ENCODE measurements around the gene HCN2. TPM values are rescaled to one million over a fixed set of nuclear protein-coding genes. Genes with fewer than 3 reads are reported as not detected.

HCN2 gene
- total and polyA plus RNA-seq, 9 of the 15 experiments (the other 6 are each of a cell fraction or from before 2014, with no cell fraction given): 0.29 to 4.2 (median 0.82) TPM; not detected in 2

- no peaks in the 10 kb centered on the region for H3K9me1 ChIP-seq (ENCODE audit: control insufficient read depth, insufficient read depth, low read length)
- no peak for ATAC-seq
Measured at GRCh38 chr19:647566-648284, 58.0 kb downstream of the HCN2 start.

GRCh38 chr19:648305-648704 is 58.6 kb downstream of the HCN2 start:
- no peak overlapping the region for H3K4me3 ChIP-seq
- H3K36me3 ChIP-seq (ENCODE audit: control insufficient read depth, insufficient read depth, low read length): peaks cover 81% of the 10 kb centered on the region; the same call in 2 of the 3 replicates
- intact Hi-C loops (cut with micrococcal nuclease) (no loop called here), in situ Hi-C loops (cut with MboI) (no loop called here)
- peak in 1 of 4 experiments; percentile 30 for DNase-seq (ENCODE audit: extremely low read depth in 1 of 4, low spot score in 3 of 4)
- peaks cover 14% of the 10 kb centered on the region for H3K79me2 ChIP-seq (ENCODE audit: control insufficient read depth, insufficient read depth, low read length)
- no peaks in the 10 kb centered on the region for H3K9me3 ChIP-seq (replicated peaks; ENCODE audit: control insufficient read depth, insufficient read depth, low read depth, low read length)
- no TSS peak for BruUV-seq (replicated peaks)
- ChIA-PET POLR2A (interaction anchor here (0.6 to 1.6 kb wide), 3 partner anchors 9 to 13 kb away, joined by 3 to 4 read pairs (median 4); no protein-coding TSS in a partner anchor), CTCF (ENCODE audit: low intra/inter-chr PET ratio) (no interaction called here)
- H3K4me1 ChIP-seq (replicated peaks in 1 of 2; ENCODE audit: control insufficient read depth in 2 of 2, insufficient read depth in 2 of 2, low read length in 2 of 2): peaks cover 0 to 32% of the 10 kb centered on the region in 2 experiments; a peak in 2 of 5 replicates
- no peaks in the 10 kb centered on the region for H3K27me3 ChIP-seq (ENCODE audit: control insufficient read depth in 2 of 2, insufficient read depth in 2 of 2, low read length in 2 of 2)
- no peak overlapping the region for H3K9ac ChIP-seq (ENCODE audit: insufficient read depth in 1 of 2, low read depth in 2 of 2, low read length in 2 of 2)
- TF ChIP-seq ZNF277 (CRISPR knock-in tag; IDR thresholded peaks at IDR 0.05; ENCODE audit: borderline replicate concordance): no peak
- TF ChIP-seq AFF1 (IDR thresholded peaks at IDR 0.05; ENCODE audit: low read depth in 1 of 2, partially characterized antibody in 2 of 2): no peak
- no peaks in the 10 kb centered on the region for H3K9me1 ChIP-seq (ENCODE audit: control insufficient read depth, insufficient read depth, low read length)
- no peak overlapping the region for H3K27ac ChIP-seq (ENCODE audit: extremely low read depth, low read depth, low read length)
- FAIRE-seq: no peak
- H3K4me2 ChIP-seq (ENCODE audit: insufficient read depth, low read length): no peak overlapping the region
- ATAC-seq: no peak
- no peak overlapping the region for H2AFZ ChIP-seq (ENCODE audit: low read depth, low read length)
- peaks cover under 1% of the 10 kb centered on the region; the same call in 1 of the 2 replicates for H4K20me1 ChIP-seq (replicated peaks; ENCODE audit: control insufficient read depth, insufficient read depth, low read length)
- 100% methylated on average over 20 of the region's 29 CpGs for WGBS (ENCODE audit: insufficient coverage, low coverage, missing lambda C conversion rate)

More at GRCh38 chr19:647566-648284, 58.0 kb downstream of the HCN2 start:
- Histone ChIP-seq H3K9ac (ENCODE audit: insufficient read depth in 1 of 2, low read depth in 2 of 2, low read length in 2 of 2) (no peak overlapping the region), H3K9me3 (replicated peaks; ENCODE audit: control insufficient read depth, insufficient read depth, low read depth, low read length) (no peaks in the 10 kb centered on the region), H4K20me1 (replicated peaks; ENCODE audit: control insufficient read depth, insufficient read depth, low read length) (no peaks in the 10 kb centered on the region; the same call in 1 of the 2 replicates), H3K4me2 (ENCODE audit: insufficient read depth, low read length) (no peak overlapping the region), H3K27me3 (ENCODE audit: control insufficient read depth in 2 of 2, insufficient read depth in 2 of 2, low read length in 2 of 2) (no peaks in the 10 kb centered on the region), H2AFZ (ENCODE audit: low read depth, low read length) (no peak overlapping the region), H3K36me3 (ENCODE audit: control insufficient read depth, insufficient read depth, low read length) (peaks cover 75% of the 10 kb centered on the region; the same call in 2 of the 3 replicates), H3K4me1 (replicated peaks in 1 of 2; ENCODE audit: control insufficient read depth in 2 of 2, insufficient read depth in 2 of 2, low read length in 2 of 2) (peaks cover 0 to 31% of the 10 kb centered on the region in 2 experiments; a peak in 2 of 5 replicates), H3K4me3 (no peak overlapping the region), H3K79me2 (ENCODE audit: control insufficient read depth, insufficient read depth, low read length) (peaks cover 8% of the 10 kb centered on the region), H3K27ac (ENCODE audit: extremely low read depth, low read depth, low read length) (no peak overlapping the region)
- in situ Hi-C loops (cut with MboI) (no loop called here), intact Hi-C loops (cut with micrococcal nuclease) (no loop called here)
- 94% methylated on average over 25 of the region's 52 CpGs for WGBS (ENCODE audit: insufficient coverage, low coverage, missing lambda C conversion rate)
- BruUV-seq (replicated peaks): TSS peak; percentile 59
- no peak for TF ChIP-seq RB1 (IDR thresholded peaks at IDR 0.05; ENCODE audit: low read depth)
- peak; percentile 49 for TF ChIP-seq POLR2G (IDR thresholded peaks at IDR 0.05; ENCODE audit: low read depth, low read length)
- DNase-seq (ENCODE audit: extremely low read depth in 1 of 4, low spot score in 3 of 4) (peak in 1 of 4 experiments; percentile 14), FAIRE-seq (no peak)
- CTCF ChIA-PET (ENCODE audit: low intra/inter-chr PET ratio): no interaction called here
- POLR2A ChIA-PET: interaction anchor here (0.7 to 1.6 kb wide), 4 partner anchors 9 to 105 kb away, joined by 3 to 4 read pairs (median 4); no protein-coding TSS in a partner anchor
